ENCODE results near the gene TEDDM1. TPM values are rescaled to one million over a fixed set of nuclear protein-coding genes. Genes with fewer than 3 reads are reported as not detected.

Gene TEDDM1
- polyA plus RNA-seq, 1 experiment: not detected

DNA sequence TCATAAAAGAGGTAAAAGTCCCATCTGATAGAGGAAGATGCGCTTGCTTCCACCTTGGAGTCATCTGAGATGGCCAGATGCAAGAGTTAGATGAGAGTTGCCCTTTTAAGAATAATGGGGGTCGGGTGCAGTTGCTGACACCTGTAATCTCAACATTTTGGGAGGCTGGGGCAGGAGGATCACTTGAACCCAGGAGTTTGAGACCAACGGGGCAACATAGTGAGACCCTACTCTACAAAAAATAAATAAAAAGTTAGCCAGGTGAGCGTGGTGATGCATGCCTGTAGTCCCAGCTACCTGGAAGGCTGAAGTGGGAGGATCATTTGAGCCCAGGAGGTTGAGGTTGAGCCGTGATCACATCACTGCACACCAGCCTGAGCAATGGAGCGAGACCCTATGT lies 13.5 kb upstream of the TEDDM1 start:
- Histone ChIP-seq H3K4me3 (ENCODE audit: low read depth, low read length) (no peak overlapping the region), H3K27me3 (ENCODE audit: control insufficient read depth, insufficient read depth, low read length) (no peaks in the 10 kb centered on the region), H3K36me3 (ENCODE audit: control insufficient read depth, insufficient read depth, low read length) (no peaks in the 10 kb centered on the region)
- POLR2A ChIA-PET: no interaction called here
- CTCF ChIA-PET: interaction anchor here (1.2 kb wide), 1 partner anchor 328 kb away, joined by 4 read pairs; no protein-coding TSS in a partner anchor
- no peak for DNase-seq (ENCODE audit: low read depth)
- TF ChIP-seq, protein P1, sequence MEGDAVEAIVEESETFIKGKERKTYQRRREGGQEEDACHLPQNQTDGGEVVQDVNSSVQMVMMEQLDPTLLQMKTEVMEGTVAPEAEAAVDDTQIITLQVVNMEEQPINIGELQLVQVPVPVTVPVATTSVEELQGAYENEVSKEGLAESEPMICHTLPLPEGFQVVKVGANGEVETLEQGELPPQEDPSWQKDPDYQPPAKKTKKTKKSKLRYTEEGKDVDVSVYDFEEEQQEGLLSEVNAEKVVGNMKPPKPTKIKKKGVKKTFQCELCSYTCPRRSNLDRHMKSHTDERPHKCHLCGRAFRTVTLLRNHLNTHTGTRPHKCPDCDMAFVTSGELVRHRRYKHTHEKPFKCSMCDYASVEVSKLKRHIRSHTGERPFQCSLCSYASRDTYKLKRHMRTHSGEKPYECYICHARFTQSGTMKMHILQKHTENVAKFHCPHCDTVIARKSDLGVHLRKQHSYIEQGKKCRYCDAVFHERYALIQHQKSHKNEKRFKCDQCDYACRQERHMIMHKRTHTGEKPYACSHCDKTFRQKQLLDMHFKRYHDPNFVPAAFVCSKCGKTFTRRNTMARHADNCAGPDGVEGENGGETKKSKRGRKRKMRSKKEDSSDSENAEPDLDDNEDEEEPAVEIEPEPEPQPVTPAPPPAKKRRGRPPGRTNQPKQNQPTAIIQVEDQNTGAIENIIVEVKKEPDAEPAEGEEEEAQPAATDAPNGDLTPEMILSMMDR (IDR thresholded peaks at IDR 0.05; ENCODE audit: insufficient read depth, low read depth, low read length): no peak

DNA sequence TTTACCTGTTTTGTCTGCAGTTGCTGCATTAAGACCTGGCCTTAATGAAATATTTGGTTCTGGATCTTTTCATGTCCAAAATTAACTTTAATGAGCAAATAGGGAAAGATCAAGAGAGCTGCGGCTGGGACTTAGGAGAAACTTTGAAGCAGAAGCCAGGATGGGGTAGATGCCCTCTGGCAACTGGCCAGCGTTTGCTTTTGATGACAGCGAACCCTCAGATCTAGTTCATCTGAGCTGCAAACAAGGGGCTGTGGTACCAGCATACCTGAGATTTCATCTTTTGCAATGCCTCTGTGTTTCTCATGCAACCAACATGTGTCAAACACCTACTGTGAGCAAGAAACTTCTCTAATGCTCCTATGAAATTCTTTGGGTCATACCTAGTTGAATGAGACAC lies 13.0 kb upstream of the TEDDM1 start:
- no peak for DNase-seq (ENCODE audit: low read depth)
- H3K27me3 ChIP-seq (ENCODE audit: control insufficient read depth, insufficient read depth, low read length): no peaks in the 10 kb centered on the region
- no peak overlapping the region for H3K4me3 ChIP-seq (ENCODE audit: low read depth, low read length)
- CTCF ChIA-PET: interaction anchor here (1.2 kb wide), 2 partner anchors 9 to 328 kb away, joined by 3 to 4 read pairs; no protein-coding TSS in a partner anchor
- H3K36me3 ChIP-seq (ENCODE audit: control insufficient read depth, insufficient read depth, low read length): no peaks in the 10 kb centered on the region
- TF ChIP-seq, protein P1 (IDR thresholded peaks at IDR 0.05; ENCODE audit: insufficient read depth, low read depth, low read length): no peak
- POLR2A ChIA-PET: no interaction called here

DNA sequence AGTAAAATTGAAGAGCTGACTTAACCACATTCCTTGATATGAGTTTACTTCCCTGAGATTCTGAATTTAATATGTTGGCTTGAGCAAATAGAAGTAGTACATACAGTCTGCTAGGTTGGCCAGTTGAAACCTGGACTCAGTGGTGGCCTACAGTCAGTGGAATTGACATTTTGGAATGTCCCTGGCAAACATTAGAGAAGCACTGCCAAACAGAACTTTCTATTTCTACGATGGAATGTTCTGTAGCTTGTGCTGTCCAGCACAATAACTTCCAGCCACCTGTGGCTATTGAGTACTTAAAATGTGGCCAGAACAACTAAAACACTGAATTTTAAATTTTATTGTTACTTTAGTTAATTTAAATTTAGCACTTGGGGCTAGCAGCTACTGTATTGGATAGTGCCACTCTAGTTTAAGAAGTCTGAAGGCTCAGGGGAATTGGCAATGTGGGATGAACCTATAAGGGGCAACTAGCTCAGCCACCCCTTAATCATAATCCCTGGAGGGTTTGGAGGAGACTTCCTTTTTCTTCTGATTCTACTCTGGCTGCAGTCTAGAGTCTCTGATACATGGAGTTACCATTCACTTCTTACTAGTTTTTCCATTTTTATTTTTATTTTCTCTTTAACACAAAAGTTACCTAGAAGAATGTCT lies 10.3 kb upstream of the TEDDM1 start:
- peaks cover 3% of the 10 kb centered on the region; the same call in 1 of the 2 replicates for H3K27me3 ChIP-seq (ENCODE audit: control insufficient read depth, insufficient read depth, low read length)
- no peak for DNase-seq (ENCODE audit: low read depth)
- no peak overlapping the region for H3K4me3 ChIP-seq (ENCODE audit: low read depth, low read length)
- ChIA-PET CTCF (interaction anchor here (0.7 to 1.4 kb wide), 3 partner anchors 10 to 326 kb away, joined by 3 to 4 read pairs (median 3); no protein-coding TSS in a partner anchor), POLR2A (no interaction called here)
- TF ChIP-seq, protein P1 (IDR thresholded peaks at IDR 0.05; ENCODE audit: insufficient read depth, low read depth, low read length): no peak
- no peaks in the 10 kb centered on the region for H3K36me3 ChIP-seq (ENCODE audit: control insufficient read depth, insufficient read depth, low read length)

DNA sequence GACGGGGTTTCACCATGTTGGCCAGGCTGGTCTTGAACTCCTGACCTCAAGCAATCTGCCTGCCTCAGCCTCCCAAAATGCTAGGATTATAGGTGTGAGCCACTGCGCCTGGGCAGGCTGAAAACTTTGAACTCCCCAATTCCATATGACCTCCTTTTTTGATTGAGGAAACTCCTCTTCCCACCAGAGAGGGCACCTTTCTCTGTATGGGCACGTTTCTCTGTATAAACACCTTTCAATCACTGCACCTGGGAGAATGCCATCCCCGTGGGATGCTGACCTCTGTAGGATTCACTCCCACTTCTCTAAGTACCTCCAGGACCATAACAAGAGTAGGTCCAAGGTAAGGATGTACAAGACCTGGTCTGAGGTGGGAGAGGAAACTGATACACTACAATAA lies 9.7 kb upstream of the TEDDM1 start:
- DNase-seq (ENCODE audit: low read depth): no peak
- TF ChIP-seq, protein P1 (IDR thresholded peaks at IDR 0.05; ENCODE audit: insufficient read depth, low read depth, low read length): no peak
- Histone ChIP-seq H3K36me3 (ENCODE audit: control insufficient read depth, insufficient read depth, low read length) (no peaks in the 10 kb centered on the region), H3K27me3 (ENCODE audit: control insufficient read depth, insufficient read depth, low read length) (peaks cover 3% of the 10 kb centered on the region; the same call in 1 of the 2 replicates), H3K4me3 (ENCODE audit: low read depth, low read length) (no peak overlapping the region)
- ChIA-PET POLR2A (no interaction called here), CTCF (interaction anchor here (1.2 to 1.4 kb wide), 2 partner anchors 10 to 325 kb away, joined by 3 read pairs; no protein-coding TSS in a partner anchor)

DNA sequence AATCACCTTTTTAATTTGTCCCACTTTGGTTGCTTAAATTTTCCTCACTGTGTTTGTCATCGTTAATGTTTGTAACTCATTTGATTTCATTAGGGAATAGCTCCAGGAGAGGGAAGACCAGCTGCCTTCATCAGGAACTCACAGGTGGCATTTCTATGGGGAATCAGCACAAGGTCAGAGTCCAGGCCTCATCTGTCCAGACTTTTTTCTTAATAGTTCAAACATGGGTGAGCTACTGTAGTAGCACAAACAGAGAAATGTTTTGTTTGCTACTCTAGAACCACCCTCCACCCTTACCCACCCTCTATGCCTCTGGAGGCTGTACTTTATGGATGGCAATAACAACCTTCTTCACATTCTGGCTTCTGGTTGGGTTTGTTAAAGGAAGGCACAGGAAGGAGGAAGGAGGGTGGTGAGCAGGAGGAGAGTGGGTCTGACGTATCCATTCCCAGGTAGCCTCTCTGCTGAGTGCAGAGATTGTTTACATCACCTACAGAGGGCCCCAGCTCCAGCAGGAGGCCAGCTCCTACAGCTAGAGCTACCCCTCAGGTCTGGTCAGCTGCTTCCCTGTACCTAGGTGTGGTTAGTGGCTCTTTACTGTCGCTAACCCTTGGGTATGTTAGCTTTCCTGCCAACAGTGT lies 8.1 kb upstream of the TEDDM1 start:
- Histone ChIP-seq H3K36me3 (ENCODE audit: control insufficient read depth, insufficient read depth, low read length) (no peaks in the 10 kb centered on the region), H3K4me3 (ENCODE audit: low read depth, low read length) (no peak overlapping the region), H3K27me3 (ENCODE audit: control insufficient read depth, insufficient read depth, low read length) (peaks cover 3% of the 10 kb centered on the region; the same call in 1 of the 2 replicates)
- CTCF ChIA-PET: interaction anchor here (0.7 to 2.7 kb wide), 4 partner anchors 14 to 324 kb away, joined by 3 to 8 read pairs (median 6); no protein-coding TSS in a partner anchor
- TF ChIP-seq, protein P1 (IDR thresholded peaks at IDR 0.05; ENCODE audit: insufficient read depth, low read depth, low read length): no peak
- DNase-seq (ENCODE audit: low read depth): no peak
- POLR2A ChIA-PET: no interaction called here
